SU-DHL-6 (cell line): Measurements from ENCODE around the gene BCL2L13.

Source experiments
- H2AFZ ChIP-seq: fragments of 200-600 bp; sonication (generic); 2 replicates; pipeline ENCODE4 v1.6.1; 2014; ENCODE audit warnings: low read depth, mild to moderate bottlenecking, moderate library complexity, mixed read lengths, antibody characterized with exemption, low read length; ENCODE audit not compliant: severe bottlenecking
- H3F3A ChIP-seq: fragments of 200-600 bp; shearing (Covaris generic); 2 replicates; pipeline ENCODE4 v1.6.0; 2016; ENCODE audit warnings: antibody characterized with exemption, mild to moderate bottlenecking; ENCODE audit not compliant: insufficient read depth
- H3K27ac ChIP-seq: fragments of 200-600 bp; sonication (generic); 2 replicates; pipeline ENCODE4 v1.5.1; 2016; ENCODE audit warnings: low read depth, mild to moderate bottlenecking, low read length, moderate library complexity, mixed read lengths
- H3K27me3 ChIP-seq: fragments of 200-600 bp; sonication (generic), shearing (Covaris generic); 2 replicates; pipeline ENCODE4 v1.6.0; 2014; ENCODE audit warnings: mild to moderate bottlenecking, low read length
- H3K36me3 ChIP-seq: fragments of 200-600 bp; sonication (generic); 2 replicates; pipeline ENCODE4 v1.6.1; 2014; ENCODE audit warnings: mild to moderate bottlenecking, low read length, mixed read lengths
- H3K4me2 ChIP-seq: fragments of 300-600, 200-600 bp; shearing (Covaris generic), sonication (generic); 2 replicates; pipeline ENCODE4 v1.6.0; 2014; ENCODE audit warnings: low read length, low read depth, mild to moderate bottlenecking; ENCODE audit not compliant: poor library complexity, severe bottlenecking
- H3K4me3 ChIP-seq: fragments of 200-600 bp; sonication (generic); 2 replicates; pipeline ENCODE4 v1.5.1; 2014; ENCODE audit warnings: antibody characterized with exemption, low read length, mild to moderate bottlenecking, mixed read lengths; ENCODE audit not compliant: insufficient read depth, poor library complexity, severe bottlenecking
- H3K79me2 ChIP-seq: fragments of 200-600 bp; sonication (generic); 2 replicates; pipeline ENCODE4 v1.6.1; 2014; ENCODE audit warnings: mild to moderate bottlenecking, low read length, moderate library complexity; ENCODE audit not compliant: insufficient read depth
- H3K9ac ChIP-seq: fragments of 200-600 bp; sonication (generic); 2 replicates; pipeline ENCODE4 v1.7.0; 2014; ENCODE audit warnings: mild to moderate bottlenecking, low read length
- H3K9me2 ChIP-seq: fragments of 200-600 bp; sonication (generic); replicated peaks from 2 replicates; pipeline ENCODE4 v1.6.1; 2014; ENCODE audit warnings: low read length; ENCODE audit not compliant: insufficient read depth
- H3K9me3 ChIP-seq: fragments of 200-600 bp; sonication (generic); 2 replicates; pipeline ENCODE4 v1.6.1; 2014; ENCODE audit warnings: low read length, mixed read lengths; ENCODE audit not compliant: insufficient read depth
- H4K20me1 ChIP-seq: fragments of 200-600 bp; sonication (generic); 2 replicates; pipeline ENCODE4 v1.6.1; 2014; ENCODE audit warnings: low read depth, mild to moderate bottlenecking, antibody characterized with exemption, low read length, moderate library complexity, mixed read lengths
- EZH2phosphoT487 ChIP-seq: fragments of 200-600 bp; sonication (generic), shearing (Covaris generic); conservative IDR thresholded peaks from 2 replicates; pipeline ENCODE4 v1.6.1; 2018; ENCODE audit warnings: mild to moderate bottlenecking, antibody characterized with exemption, low read length, moderate library complexity, mixed read lengths
- TF ChIP-seq, protein P1 (sequence below): fragments of 200-600 bp; sonication (generic); IDR thresholded peaks from one replicate; pipeline ENCODE4 v1.5.1; 2017; ENCODE audit warnings: antibody characterized with exemption, mild to moderate bottlenecking, low read length, moderate library complexity; ENCODE audit not compliant: insufficient read depth, poor library complexity, severe bottlenecking

Gene BCL2L13

GRCh38 chr22:17773606-17774205, 135.1 kb downstream of the BCL2L13 start:
- no peaks in the 10 kb centered on the region for H4K20me1 ChIP-seq
- H3K27me3 ChIP-seq, result no peaks in the 10 kb centered on the region
- no peak for TF ChIP-seq EZH2phosphoT487
- TF ChIP-seq, protein P1, sequence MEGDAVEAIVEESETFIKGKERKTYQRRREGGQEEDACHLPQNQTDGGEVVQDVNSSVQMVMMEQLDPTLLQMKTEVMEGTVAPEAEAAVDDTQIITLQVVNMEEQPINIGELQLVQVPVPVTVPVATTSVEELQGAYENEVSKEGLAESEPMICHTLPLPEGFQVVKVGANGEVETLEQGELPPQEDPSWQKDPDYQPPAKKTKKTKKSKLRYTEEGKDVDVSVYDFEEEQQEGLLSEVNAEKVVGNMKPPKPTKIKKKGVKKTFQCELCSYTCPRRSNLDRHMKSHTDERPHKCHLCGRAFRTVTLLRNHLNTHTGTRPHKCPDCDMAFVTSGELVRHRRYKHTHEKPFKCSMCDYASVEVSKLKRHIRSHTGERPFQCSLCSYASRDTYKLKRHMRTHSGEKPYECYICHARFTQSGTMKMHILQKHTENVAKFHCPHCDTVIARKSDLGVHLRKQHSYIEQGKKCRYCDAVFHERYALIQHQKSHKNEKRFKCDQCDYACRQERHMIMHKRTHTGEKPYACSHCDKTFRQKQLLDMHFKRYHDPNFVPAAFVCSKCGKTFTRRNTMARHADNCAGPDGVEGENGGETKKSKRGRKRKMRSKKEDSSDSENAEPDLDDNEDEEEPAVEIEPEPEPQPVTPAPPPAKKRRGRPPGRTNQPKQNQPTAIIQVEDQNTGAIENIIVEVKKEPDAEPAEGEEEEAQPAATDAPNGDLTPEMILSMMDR, result no peak
- peak overlapping the region; percentile 62 for H3K9ac ChIP-seq
- no peaks in the 10 kb centered on the region for H3K9me3 ChIP-seq
- H3K27ac ChIP-seq, result 0 out of 2 replicates have a peak overlapping the region, but pooled peaks have one; percentile 6
- no peaks in the 10 kb centered on the region for H3K36me3 ChIP-seq
- peak overlapping the region; percentile 50 for H3K4me2 ChIP-seq
- no peak overlapping the region for H2AFZ ChIP-seq
- peaks cover 5% of the 10 kb centered on the region; the same call in 1 of the 2 replicates for H3F3A ChIP-seq
- H3K79me2 ChIP-seq, result peaks cover 11% of the 10 kb centered on the region; the same call in 1 of the 2 replicates
- peak overlapping the region; percentile 56 for H3K4me3 ChIP-seq
- H3K9me2 ChIP-seq, result no peaks in the 10 kb centered on the region

DNA sequence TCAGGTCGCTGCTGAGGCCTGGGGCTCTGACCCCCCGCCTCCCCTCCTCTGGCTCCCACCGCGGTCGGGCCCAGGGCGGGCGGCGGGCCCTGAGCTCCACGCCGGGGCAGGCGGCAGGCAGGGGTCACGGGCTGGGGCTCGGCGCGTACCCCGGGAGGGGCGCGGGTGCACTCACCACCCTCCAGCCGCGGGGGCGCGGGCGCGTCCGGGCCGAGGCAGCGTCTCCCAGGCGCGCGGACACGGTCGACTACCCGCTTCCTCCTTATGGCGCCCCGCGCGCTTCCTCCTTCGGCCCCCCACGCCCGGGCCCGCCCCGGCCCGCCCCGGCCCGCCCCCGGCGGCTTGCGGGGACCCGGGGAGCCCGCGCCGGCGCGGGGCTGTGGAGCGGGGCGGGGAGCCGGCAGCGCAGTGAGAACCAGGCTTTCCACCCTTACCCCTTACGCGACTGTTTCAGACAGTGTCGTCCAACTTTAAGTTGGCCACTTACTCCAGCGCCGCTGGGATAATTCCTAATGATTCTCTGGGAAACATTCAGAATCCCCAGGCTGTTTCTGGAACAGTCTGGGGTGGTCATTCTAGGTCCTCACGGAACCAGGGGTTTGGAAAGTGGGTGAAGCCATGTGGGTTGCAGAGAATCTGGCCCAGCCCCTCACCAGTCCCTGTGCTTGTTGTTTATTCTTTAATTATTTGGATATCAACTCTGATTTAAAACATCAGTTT, 135.8 kb downstream of the BCL2L13 start, which contains the start of gene BID:
BID (minus strand) TSS at position 264 of the 720 bp plus-strand sequence. CDS start 24,353 bp downstream, outside the sequence.
- Histone ChIP-seq H3K79me2 (peaks cover 11% of the 10 kb centered on the region; the same call in 1 of the 2 replicates), H4K20me1 (no peaks in the 10 kb centered on the region), H3K27me3 (no peaks in the 10 kb centered on the region), H3K4me3 (peak within 1 kb of the TSS; percentile 56), H2AFZ (no peak within 1 kb of the TSS), H3K9me2 (no peaks in the 10 kb centered on the region), H3K36me3 (no peaks in the 10 kb centered on the region), H3K4me2 (peak within 1 kb of the TSS; percentile 50), H3K9me3 (no peaks in the 10 kb centered on the region), H3K9ac (peak within 1 kb of the TSS; percentile 62), H3K27ac (0 out of 2 replicates have a peak within 1 kb of the TSS, but pooled peaks have one; percentile 6), H3F3A (peaks cover 5% of the 10 kb centered on the region; the same call in 1 of the 2 replicates)
- TF ChIP-seq EZH2phosphoT487, result no peak
- TF ChIP-seq, protein P1, result no peak

DNA sequence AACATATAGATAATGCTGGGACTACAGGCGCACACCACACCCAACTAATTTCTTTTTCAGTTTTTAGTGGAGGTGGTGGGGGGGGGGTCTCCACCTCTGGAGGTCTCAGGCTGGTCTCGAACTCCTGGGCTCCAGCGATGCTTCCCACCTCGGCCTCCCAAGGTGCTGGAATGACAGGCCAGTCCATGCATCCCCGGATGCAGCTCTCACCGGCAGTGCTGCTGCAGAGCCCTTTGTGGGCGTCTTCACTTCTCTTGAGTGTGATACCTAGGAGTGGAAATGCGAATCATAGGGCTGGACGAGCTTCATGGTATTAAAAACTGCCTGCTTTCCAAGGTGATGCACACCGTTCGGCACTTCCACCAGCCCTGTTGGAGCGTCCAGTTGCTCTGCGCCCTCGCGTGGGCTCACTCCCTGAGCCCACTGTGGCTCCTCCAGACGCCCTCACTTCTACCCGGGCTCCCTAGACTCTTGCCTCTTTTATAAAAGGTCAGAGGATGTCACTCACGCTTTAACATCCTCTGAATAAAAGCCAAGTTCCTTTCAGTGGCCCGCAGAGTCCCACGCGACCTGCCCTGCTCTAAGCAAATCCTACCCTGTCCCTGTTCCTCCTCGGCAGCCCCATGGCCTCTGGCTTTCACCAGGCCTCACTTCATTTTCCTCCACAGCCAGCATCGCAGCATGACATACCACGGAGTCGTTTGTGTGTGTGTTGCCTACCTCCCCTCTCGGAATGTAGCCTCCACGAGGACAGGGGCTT, 136.5 kb downstream of the BCL2L13 start:
- Histone ChIP-seq H3K9me3 (no peaks in the 10 kb centered on the region), H3K9me2 (no peaks in the 10 kb centered on the region), H2AFZ (no peak overlapping the region), H3K9ac (0 out of 2 replicates have a peak overlapping the region, but pooled peaks have one; percentile 62), H3K27me3 (no peaks in the 10 kb centered on the region), H3F3A (peaks cover 5% of the 10 kb centered on the region; the same call in 1 of the 2 replicates), H4K20me1 (no peaks in the 10 kb centered on the region), H3K27ac (no peak overlapping the region), H3K79me2 (peaks cover 11% of the 10 kb centered on the region; the same call in 1 of the 2 replicates), H3K4me3 (no peak overlapping the region), H3K4me2 (no peak overlapping the region), H3K36me3 (no peaks in the 10 kb centered on the region)
- TF ChIP-seq, protein P1, result no peak
- TF ChIP-seq EZH2phosphoT487, result no peak
